Skeletal muscle satellite cell (primary cell): ENCODE results near the gene DOCK4.

Experiments used
- H3K27me3 ChIP-seq: 2 replicates; pipeline ENCODE4 v1.7.0; 2013; ENCODE audit warnings: low read length; ENCODE audit not compliant: control insufficient read depth, insufficient read depth
- H3K36me3 ChIP-seq: 2 replicates; pipeline ENCODE4 v1.7.0; 2013; ENCODE audit warnings: mild to moderate bottlenecking, control low read depth, low read length; ENCODE audit not compliant: insufficient read depth
- H3K4me1 ChIP-seq: 2 replicates; pipeline ENCODE4 v1.7.0; 2013; ENCODE audit warnings: low read length; ENCODE audit not compliant: control insufficient read depth, insufficient read depth
- H3K4me2 ChIP-seq: 2 replicates; pipeline ENCODE4 v1.7.0; 2013; ENCODE audit warnings: mild to moderate bottlenecking, low read length
- H3K4me3 ChIP-seq: 2 replicates; pipeline ENCODE4 v1.7.0; 2013; ENCODE audit warnings: low read length
- H3K9ac ChIP-seq: 2 replicates; pipeline ENCODE4 v1.7.0; 2013; ENCODE audit warnings: mild to moderate bottlenecking, low read depth, low read length, moderate library complexity
- H3K9me3 ChIP-seq: replicated peaks from 2 replicates; pipeline ENCODE4 v1.7.0; 2013; ENCODE audit warnings: mild to moderate bottlenecking, control low read depth, low read length

The DOCK4 gene

GRCh38 chr7:112052993-112053736, 153.0 kb downstream of the DOCK4 start:
- no peak overlapping the region for H3K4me2 ChIP-seq
- peaks cover 5% of the 10 kb centered on the region for H3K4me1 ChIP-seq
- no peak overlapping the region for H3K9ac ChIP-seq
- H3K36me3 ChIP-seq = no peaks in the 10 kb centered on the region
- no peaks in the 10 kb centered on the region for H3K27me3 ChIP-seq
- H3K9me3 ChIP-seq = no peaks in the 10 kb centered on the region
- H3K4me3 ChIP-seq = no peak overlapping the region

DNA sequence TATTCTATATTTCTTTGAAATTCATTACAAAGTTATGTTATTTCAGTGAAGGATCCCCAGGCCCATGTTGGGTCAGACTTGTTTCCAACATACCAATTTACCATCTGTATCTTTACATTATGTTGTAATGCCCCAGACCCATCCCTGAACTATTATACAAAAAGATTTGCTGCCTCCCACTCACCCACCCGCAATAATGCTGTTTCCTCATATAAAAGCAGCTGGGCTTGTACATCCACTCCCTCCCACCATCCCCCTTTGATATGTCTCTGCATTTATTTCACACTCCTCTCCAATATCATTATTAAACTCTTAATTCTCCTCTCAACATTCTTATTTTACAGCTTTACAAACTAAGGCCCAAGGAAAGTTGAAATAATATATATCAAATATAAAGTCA, 153.7 kb downstream of the DOCK4 start:
- Histone ChIP-seq H3K9me3 (peaks cover 3% of the 10 kb centered on the region), H3K4me1 (peaks cover 5% of the 10 kb centered on the region), H3K4me3 (no peak overlapping the region), H3K27me3 (no peaks in the 10 kb centered on the region), H3K4me2 (no peak overlapping the region), H3K9ac (no peak overlapping the region), H3K36me3 (no peaks in the 10 kb centered on the region)

DNA sequence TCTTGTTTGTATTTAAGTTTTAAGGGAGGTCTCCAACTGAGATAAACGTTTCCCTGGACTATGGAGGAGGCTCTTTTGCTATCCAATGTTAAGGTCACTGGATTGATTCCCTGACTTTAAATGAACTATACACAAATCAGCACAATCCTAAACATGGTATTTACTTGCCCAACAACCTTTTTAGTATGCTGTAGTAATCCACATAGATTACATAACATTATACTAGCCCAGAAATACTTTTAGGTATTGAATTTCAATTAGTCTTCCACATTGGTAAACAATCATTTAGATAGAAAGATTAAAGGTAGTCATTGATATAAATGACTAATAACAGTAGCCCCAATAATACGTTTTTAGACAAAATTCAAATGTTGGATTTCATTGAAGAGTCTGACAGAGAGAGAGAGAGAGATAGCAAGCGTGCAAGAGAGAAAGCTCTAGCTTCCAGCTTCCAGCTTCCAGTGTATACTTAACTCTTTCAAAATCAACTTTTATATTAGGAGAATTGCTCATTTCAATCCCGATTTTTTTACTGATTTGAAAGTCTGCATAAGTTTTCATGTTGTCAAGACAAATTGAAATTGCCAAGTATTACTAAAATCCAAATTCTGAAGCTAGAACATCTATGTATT, 155.8 kb downstream of the DOCK4 start:
- Histone ChIP-seq H3K4me2 (no peak overlapping the region), H3K27me3 (no peaks in the 10 kb centered on the region)

GRCh38 chr7:112049555-112050249, 156.5 kb downstream of the DOCK4 start:
- peaks cover 3% of the 10 kb centered on the region for H3K9me3 ChIP-seq
- no peak overlapping the region for H3K9ac ChIP-seq
- no peaks in the 10 kb centered on the region for H3K36me3 ChIP-seq
- H3K27me3 ChIP-seq = no peaks in the 10 kb centered on the region
- H3K4me2 ChIP-seq = no peak overlapping the region
- no peak overlapping the region for H3K4me3 ChIP-seq
- H3K4me1 ChIP-seq = peaks cover 5% of the 10 kb centered on the region

More for the DNA sequence above, 155.8 kb downstream of the DOCK4 start:
- no peaks in the 10 kb centered on the region for H3K36me3 ChIP-seq
- peaks cover 3% of the 10 kb centered on the region for H3K9me3 ChIP-seq
- no peak overlapping the region for H3K4me3 ChIP-seq
- no peak overlapping the region for H3K9ac ChIP-seq
- H3K4me1 ChIP-seq = peaks cover 5% of the 10 kb centered on the region

DNA sequence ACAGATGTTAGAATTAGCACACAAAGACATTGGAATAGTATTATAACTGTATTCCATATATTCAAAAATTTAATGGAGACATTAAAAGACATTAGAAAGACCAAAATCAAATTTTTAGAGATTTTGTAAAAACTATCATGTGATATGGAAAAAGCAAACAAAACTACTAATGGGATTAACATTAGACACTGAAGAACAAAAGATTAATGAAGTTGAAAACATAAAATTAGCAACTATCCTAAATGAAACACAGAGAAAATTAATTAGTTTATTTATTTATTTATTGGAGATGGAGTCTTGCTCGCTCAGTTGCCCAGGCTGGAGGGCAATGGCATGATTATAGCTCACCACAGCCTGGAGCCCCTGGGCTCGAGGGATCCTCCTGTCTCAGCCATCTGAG, 158.8 kb downstream of the DOCK4 start:
- Histone ChIP-seq H3K4me2 (no peak overlapping the region), H3K36me3 (no peaks in the 10 kb centered on the region)

DNA sequence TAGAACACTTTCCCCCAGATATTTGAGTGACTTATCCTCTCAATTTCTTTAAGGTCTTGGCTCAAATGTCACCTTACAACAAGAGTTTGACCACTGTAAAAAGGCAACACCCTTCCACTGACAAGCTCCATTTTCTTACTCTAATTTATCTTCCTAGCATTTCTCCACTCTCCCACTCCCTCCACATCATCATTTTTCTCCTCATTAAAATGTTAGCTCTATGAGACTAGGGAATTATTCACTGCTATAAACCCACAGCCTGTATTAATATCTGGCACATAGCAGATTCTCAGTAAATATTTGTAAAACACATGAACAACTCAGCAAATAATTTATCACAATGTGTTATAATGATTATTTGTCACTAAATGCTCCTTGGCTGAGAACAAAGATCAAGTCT, 161.0 kb downstream of the DOCK4 start:
- Histone ChIP-seq H3K9ac (no peak overlapping the region), H3K36me3 (no peaks in the 10 kb centered on the region), H3K9me3 (peaks cover 3% of the 10 kb centered on the region), H3K27me3 (no peaks in the 10 kb centered on the region), H3K4me3 (no peak overlapping the region), H3K4me1 (no peaks in the 10 kb centered on the region), H3K4me2 (no peak overlapping the region)

More for the DNA sequence above, 158.8 kb downstream of the DOCK4 start:
- no peaks in the 10 kb centered on the region for H3K27me3 ChIP-seq
- peaks cover 3% of the 10 kb centered on the region for H3K9me3 ChIP-seq
- H3K9ac ChIP-seq = no peak overlapping the region
- H3K4me3 ChIP-seq = no peak overlapping the region
- no peaks in the 10 kb centered on the region for H3K4me1 ChIP-seq

DNA sequence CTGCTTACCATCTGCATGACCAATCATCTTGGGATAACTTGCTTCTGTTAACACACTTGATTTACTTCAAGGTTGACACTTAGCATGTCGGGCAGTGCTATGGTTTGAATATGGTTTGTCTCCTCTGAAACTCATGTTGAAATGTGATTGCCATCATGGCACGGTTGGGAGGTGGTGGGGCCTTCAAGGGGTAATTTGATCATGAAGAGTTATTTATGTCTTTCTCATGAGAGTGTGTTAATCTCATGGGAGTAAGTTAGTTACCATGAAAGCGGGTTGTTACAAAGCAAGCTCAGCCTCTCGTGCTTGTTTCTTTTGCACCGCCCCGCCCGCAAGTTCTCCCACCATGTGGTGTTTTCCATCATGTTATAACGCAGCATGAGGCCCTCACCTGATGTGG, 163.6 kb downstream of the DOCK4 start:
- H3K9ac ChIP-seq = no peak overlapping the region
- H3K4me2 ChIP-seq = no peak overlapping the region
- H3K4me3 ChIP-seq = no peak overlapping the region
- H3K36me3 ChIP-seq = no peaks in the 10 kb centered on the region
- H3K9me3 ChIP-seq = peaks cover under 1% of the 10 kb centered on the region
- no peaks in the 10 kb centered on the region for H3K27me3 ChIP-seq
- no peaks in the 10 kb centered on the region for H3K4me1 ChIP-seq

DNA sequence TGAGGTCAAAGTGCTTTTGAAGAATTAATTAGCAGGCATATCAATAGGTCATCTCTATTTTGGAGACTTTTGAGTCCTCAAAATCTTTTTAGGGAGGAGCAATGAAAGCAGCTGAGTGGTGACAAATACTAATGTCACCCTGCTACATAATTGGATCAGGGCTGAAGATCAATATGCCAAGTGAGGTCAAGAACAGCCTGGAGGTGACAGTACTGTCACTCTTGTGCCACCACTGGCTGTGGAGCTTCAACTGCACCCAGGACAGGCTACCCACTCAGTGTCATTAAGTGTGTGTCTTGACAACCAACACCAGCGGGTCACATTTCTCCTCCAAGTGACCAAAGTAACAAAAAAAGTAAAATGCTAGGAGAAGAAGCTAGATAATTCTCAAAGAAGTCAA, 167.8 kb downstream of the DOCK4 start:
- H3K9me3 ChIP-seq = no peaks in the 10 kb centered on the region
- H3K4me1 ChIP-seq = no peaks in the 10 kb centered on the region
- no peak overlapping the region for H3K9ac ChIP-seq
- H3K36me3 ChIP-seq = no peaks in the 10 kb centered on the region
- no peak overlapping the region for H3K4me2 ChIP-seq
- no peaks in the 10 kb centered on the region for H3K27me3 ChIP-seq
- H3K4me3 ChIP-seq = no peak overlapping the region

DNA sequence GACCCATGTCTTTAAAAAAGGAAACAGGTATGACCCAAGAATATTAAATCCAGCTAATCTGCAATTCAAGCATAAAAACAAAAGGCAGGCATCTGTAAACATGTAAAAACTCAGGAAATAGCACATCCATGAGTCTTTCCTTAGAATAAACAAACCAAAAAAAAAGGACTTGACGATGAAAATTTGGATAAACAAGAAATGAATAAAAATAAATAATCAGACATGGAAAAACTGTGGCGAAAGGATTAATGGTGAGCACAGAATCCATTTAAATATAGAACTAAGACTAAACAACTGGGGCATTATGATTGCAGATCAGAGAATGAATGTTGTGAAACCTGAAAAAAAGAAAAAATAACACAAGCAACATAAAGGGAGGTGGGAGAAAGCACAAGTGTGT, 170.1 kb downstream of the DOCK4 start:
- Histone ChIP-seq H3K4me2 (no peak overlapping the region), H3K36me3 (no peaks in the 10 kb centered on the region), H3K27me3 (no peaks in the 10 kb centered on the region), H3K9me3 (no peaks in the 10 kb centered on the region), H3K9ac (no peak overlapping the region), H3K4me3 (no peak overlapping the region), H3K4me1 (no peaks in the 10 kb centered on the region)

DNA sequence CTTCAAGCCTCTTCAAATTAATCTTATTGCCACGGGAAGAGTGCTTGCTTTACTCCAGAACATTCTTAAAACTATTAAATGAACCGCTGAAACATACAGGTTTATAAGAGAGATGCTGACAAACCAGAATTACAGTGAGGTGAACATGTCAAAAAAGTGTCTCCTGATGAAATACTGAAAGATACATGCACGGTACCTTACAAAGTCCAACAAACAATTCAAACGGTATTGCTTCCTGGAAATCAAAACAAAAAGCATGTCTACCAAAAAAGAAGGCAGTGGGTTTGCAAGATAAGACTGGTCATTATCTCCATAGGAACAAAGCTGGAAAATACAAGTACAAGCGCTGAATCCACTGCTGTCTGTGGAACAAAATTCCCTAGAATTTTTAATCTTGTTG, 174.5 kb downstream of the DOCK4 start:
- H3K4me1 ChIP-seq = no peaks in the 10 kb centered on the region
- no peaks in the 10 kb centered on the region for H3K36me3 ChIP-seq
- H3K9me3 ChIP-seq = no peaks in the 10 kb centered on the region
- H3K4me3 ChIP-seq = no peak overlapping the region
- no peak overlapping the region for H3K4me2 ChIP-seq
- H3K9ac ChIP-seq = no peak overlapping the region
- H3K27me3 ChIP-seq = no peaks in the 10 kb centered on the region

- Histone ChIP-seq H3K9ac (no peak overlapping the region), H3K4me3 (no peak overlapping the region), H3K27me3 (no peaks in the 10 kb centered on the region), H3K4me1 (no peaks in the 10 kb centered on the region), H3K9me3 (no peaks in the 10 kb centered on the region), H3K4me2 (no peak overlapping the region), H3K36me3 (no peaks in the 10 kb centered on the region)
These were observed 180.6 kb downstream of the DOCK4 start for GRCh38 chr7:112025556-112025955.
